AG04450 (cell line): Measurements from ENCODE around the gene MIPOL1. TPM values are rescaled to one million over a fixed set of nuclear protein-coding genes. Genes with fewer than 3 reads are reported as not detected.
"Not testable (repeated sequence)": the region's sequence is repeated elsewhere in the genome, so short reads cannot be mapped to it uniquely, and the experiment has no call there.

Source experiments
- CTCF ChIA-PET: fragments of 300-600, 350-600 bp; formaldehyde crosslinking; extraction: SDS; loops from one replicate; lab custom pipeline; 2022; ENCODE audit warnings: antibody characterized with exemption, inconsistent platforms; lab: Charles Lee
- POLR2A ChIA-PET: fragments of 350-600 bp; formaldehyde crosslinking; extraction: SDS; loops from one replicate; lab custom pipeline; 2021; ENCODE audit warnings: antibody characterized with exemption, inconsistent platforms; lab: Yijun Ruan, JAX
- DNase-seq: peaks from one replicate; pipeline ENCODE4 v3.0.0-alpha.2; 2011; ENCODE audit warnings: low read depth, low spot score
- H3K27ac ChIP-seq: one replicate; pipeline ENCODE4 v1.5.1; 2012; ENCODE audit warnings: low read depth, low read length, control low read depth
- H3K27me3 ChIP-seq: one replicate; pipeline ENCODE4 v1.6.0; 2012; ENCODE audit warnings: low read length; ENCODE audit not compliant: control insufficient read depth, insufficient read depth
- H3K4me3 ChIP-seq: 2 replicates; pipeline ENCODE4 v1.5.1; 2011; ENCODE audit warnings: mild to moderate bottlenecking, low read depth, low read length, control low read depth
- H3K9me3 ChIP-seq: 2 replicates; pipeline ENCODE4 v1.5.1; 2012; ENCODE audit warnings: low read length; ENCODE audit not compliant: control insufficient read depth, insufficient read depth
- CTCF ChIP-seq: IDR thresholded peaks from 2 replicates; pipeline ENCODE4 v1.5.1; 2011; ENCODE audit warnings: low read depth, low read length, control low read depth, inconsistent platforms
- polyA plus RNA-seq: library from polyadenylated mRNA; depleted of rRNA; stranded (reverse); fragments of >200 nt; gene quantifications from 2 replicates; pipeline ENCODE4 v1.2.3, GENCODE V29; 2011

MIPOL1 gene
- polyA plus RNA-seq, 1 experiment: 7.0 TPM

DNA sequence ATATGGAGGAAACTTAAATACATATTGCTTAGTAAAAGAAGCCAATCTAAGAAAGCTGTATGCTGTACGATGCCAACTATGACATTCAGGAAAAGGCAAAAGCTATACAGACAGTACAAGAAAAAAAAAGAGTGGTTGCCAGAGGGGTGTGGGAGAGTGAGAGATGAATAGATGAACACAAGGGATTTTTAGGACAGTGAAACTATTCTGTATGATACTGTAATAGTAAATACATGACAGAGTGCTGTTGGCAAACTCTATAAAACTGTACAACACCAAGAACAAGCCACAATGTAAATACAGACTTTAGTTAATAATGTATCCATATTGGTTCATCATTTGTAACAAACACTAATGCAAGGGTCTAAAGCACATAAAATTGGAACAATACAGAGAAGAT is 10.9 kb upstream of the MIPOL1 start:
- no peak overlapping the region for H3K27ac ChIP-seq
- H3K4me3 ChIP-seq: no peak overlapping the region
- ChIA-PET CTCF (interaction anchor here (0.5 to 1.0 kb wide), 4 partner anchors 37 to 1250 kb away, joined by 3 to 4 read pairs (median 4); no protein-coding TSS in a partner anchor), POLR2A (no interaction called here)
- no peak for DNase-seq
- TF ChIP-seq CTCF: no peak
- no peaks in the 10 kb centered on the region for H3K27me3 ChIP-seq
- H3K9me3 ChIP-seq: no peaks in the 10 kb centered on the region

GRCh38 chr14:37187294-37187693 is 10.4 kb upstream of the MIPOL1 start:
- POLR2A ChIA-PET: no interaction called here
- CTCF ChIA-PET: interaction anchor here (0.5 to 1.0 kb wide), 3 partner anchors 40 to 1249 kb away, joined by 3 to 4 read pairs (median 4); no protein-coding TSS in a partner anchor

GRCh38 chr14:37187840-37188577 is 9.7 kb upstream of the MIPOL1 start:
- not testable (repeated sequence) for H3K27me3 ChIP-seq, H3K4me3 ChIP-seq, H3K27ac ChIP-seq, DNase-seq, H3K9me3 ChIP-seq
- ChIA-PET POLR2A (interaction anchor here (0.6 kb wide), 1 partner anchor 14 kb away, joined by 4 read pairs; no protein-coding TSS in a partner anchor), CTCF (interaction anchor here (0.9 to 1.0 kb wide), 2 partner anchors 39 to 42 kb away, joined by 3 to 4 read pairs; no protein-coding TSS in a partner anchor)

More at GRCh38 chr14:37187294-37187693, 10.4 kb upstream of the MIPOL1 start:
- no peak overlapping the region for H3K27ac ChIP-seq
- no peaks in the 10 kb centered on the region for H3K27me3 ChIP-seq
- no peak for TF ChIP-seq CTCF
- no peak for DNase-seq
- H3K4me3 ChIP-seq: no peak overlapping the region
- no peaks in the 10 kb centered on the region for H3K9me3 ChIP-seq

DNA sequence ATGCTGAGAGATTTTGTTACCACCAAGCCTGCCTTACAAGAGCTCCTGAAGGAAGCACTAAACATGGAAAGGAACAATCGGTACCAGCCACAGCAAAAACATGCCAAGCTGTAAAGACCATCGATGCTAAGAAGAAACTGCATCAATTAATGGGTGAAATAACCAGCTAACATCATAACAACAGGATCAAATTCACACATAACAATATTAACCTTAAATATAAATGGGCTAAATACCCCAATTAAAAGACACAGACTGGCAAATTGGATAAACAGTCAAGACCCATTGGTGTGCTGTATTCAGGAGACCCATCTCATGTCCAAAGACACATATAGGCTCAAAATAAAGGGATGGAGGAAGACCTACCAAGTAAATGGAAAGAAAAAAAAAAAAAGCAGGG is 8.0 kb upstream of the MIPOL1 start:
- not testable (repeated sequence) for DNase-seq, H3K9me3 ChIP-seq

DNA sequence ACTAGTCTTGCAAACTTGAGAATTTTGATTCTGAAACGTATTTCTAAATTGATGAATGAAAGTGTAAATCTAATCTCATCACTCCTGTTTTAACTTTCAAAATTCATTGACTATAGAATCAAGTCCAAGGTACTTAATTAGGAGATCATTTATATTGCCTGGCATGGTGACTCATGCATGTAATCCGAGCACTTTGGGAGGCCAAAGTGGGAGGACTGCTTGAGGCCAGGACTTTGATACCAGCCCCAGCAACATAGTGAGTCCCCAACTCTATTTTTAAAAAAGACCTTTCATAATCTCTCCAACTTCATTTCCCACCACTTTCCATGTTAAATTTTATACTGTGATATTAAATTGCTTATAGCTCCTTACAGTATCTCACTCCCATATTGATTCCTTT is 3.0 kb upstream of the MIPOL1 start:
- TF ChIP-seq CTCF: no peak
- DNase-seq: no peak
- no peaks in the 10 kb centered on the region for H3K9me3 ChIP-seq
- no peaks in the 10 kb centered on the region for H3K27me3 ChIP-seq
- no peak overlapping the region for H3K4me3 ChIP-seq
- CTCF ChIA-PET: interaction anchor here (0.5 to 1.0 kb wide), 3 partner anchors 38 to 641 kb away, joined by 3 to 8 read pairs (median 4); no protein-coding TSS in a partner anchor
- no peak overlapping the region for H3K27ac ChIP-seq
- POLR2A ChIA-PET: no interaction called here

More for the DNA sequence above, 8.0 kb upstream of the MIPOL1 start:
- H3K4me3 ChIP-seq, H3K27ac ChIP-seq, H3K27me3 ChIP-seq, POLR2A ChIA-PET: not testable (repeated sequence)
- CTCF ChIA-PET: interaction anchor here (0.7 to 1.7 kb wide), 2 partner anchors 40 to 41 kb away, joined by 3 to 5 read pairs; no protein-coding TSS in a partner anchor

GRCh38 chr14:37195327-37195726 is 2.4 kb upstream of the MIPOL1 start:
- no peak for TF ChIP-seq CTCF
- Histone ChIP-seq H3K27ac (no peak overlapping the region), H3K9me3 (no peaks in the 10 kb centered on the region), H3K4me3 (no peak overlapping the region), H3K27me3 (no peaks in the 10 kb centered on the region)
- DNase-seq: peak; percentile 21
- POLR2A ChIA-PET: no interaction called here
- CTCF ChIA-PET: interaction anchor here (1.0 to 1.2 kb wide), 2 partner anchors 35 to 37 kb away, joined by 3 to 4 read pairs; no protein-coding TSS in a partner anchor
